ENCODE measurements around the gene CALHM1. TPM values are rescaled to one million over a fixed set of nuclear protein-coding genes. Genes with fewer than 3 reads are reported as not detected.

CALHM1 gene
- total and polyA plus RNA-seq, 2 experiments from 2014 or later = 0.11 TPM; not detected in 1

GRCh38 chr10:103497161-103497915 lies 38.6 kb upstream of the CALHM1 start:
- TF ChIP-seq NANOG (IDR thresholded peaks at IDR 0.05; ENCODE audit: borderline replicate concordance) (no peak), STAT1 (IDR thresholded peaks at IDR 0.05; ENCODE audit: unreplicated experiment) (no peak), JUNB (IDR thresholded peaks at IDR 0.05; ENCODE audit: unreplicated experiment) (no peak), ZNF462 (CRISPR knock-in tag; IDR thresholded peaks at IDR 0.05) (no peak), POLR2AphosphoS5 (IDR thresholded peaks at IDR 0.05; ENCODE audit: low read depth) (no peak), ZNF114 (CRISPR knock-in tag; IDR thresholded peaks at IDR 0.05) (no peak), ETS1 (IDR thresholded peaks at IDR 0.05) (no peak), EZH2 (IDR thresholded peaks at IDR 0.05; ENCODE audit: low read depth, unreplicated experiment) (no peak), CREB1 (CRISPR knock-in tag; IDR thresholded peaks at IDR 0.05; ENCODE audit: low read depth) (no peak)
- DNase-seq (ENCODE audit: low spot score) = no peak
- Mint-ChIP-seq H3K9me3 (no peaks in the 10 kb centered on the region; the same call in 2 of the 3 replicates), H3K4me1 (peaks cover 15% of the 10 kb centered on the region; the same call in 2 of the 3 replicates), H3K36me3 (ENCODE audit: low read depth) (no peaks in the 10 kb centered on the region), H3K27me3 (ENCODE audit: insufficient read depth, low read depth, poor library complexity) (peaks cover 28% of the 10 kb centered on the region), H3K27ac (no peak overlapping the region), H3K4me3 (no peak overlapping the region)
- H3K9me2 ChIP-seq (ENCODE audit: insufficient read depth) = no peaks in the 10 kb centered on the region
- no peak overlapping the region for H3K27ac ChIP-seq (ENCODE audit: low read depth)
- no peaks in the 10 kb centered on the region for H4K20me1 ChIP-seq (replicated peaks; ENCODE audit: insufficient read depth)
- H3K27me3 ChIP-seq (ENCODE audit: insufficient read depth) = peaks cover 50% of the 10 kb centered on the region
- peaks cover 5% of the 10 kb centered on the region; the same call in 1 of the 2 replicates for H3F3A ChIP-seq (replicated peaks; ENCODE audit: low read depth)
- no peak overlapping the region for H3K4me3 ChIP-seq
- no peak overlapping the region for H2AFZ ChIP-seq
- no peak overlapping the region for H3K4me2 ChIP-seq
- no peaks in the 10 kb centered on the region for H3K79me2 ChIP-seq (replicated peaks; ENCODE audit: insufficient read depth)
- H3K4me1 ChIP-seq (ENCODE audit: insufficient read depth) = no peaks in the 10 kb centered on the region; the same call in 1 of the 2 replicates
- ATAC-seq = no peak
- no peaks in the 10 kb centered on the region for H3K36me3 ChIP-seq (ENCODE audit: insufficient read depth)
